Medulla oblongata (tissue), 1 donor: ENCODE data around the gene THPO.
A peak's percentile ranks its signal among the peaks of the same experiment; 100 is the strongest.

Source experiments
- DNase-seq: peaks from one replicate; pipeline ENCODE4 v3.0.0-alpha.2; 2015; ENCODE audit errors: extremely low spot score

The THPO gene

GRCh38 chr3:184384856-184385422, 6.9 kb upstream of the THPO start:
- no peak for DNase-seq

- DNase-seq: no peak
Measured at GRCh38 chr3:184384342-184384741, 6.3 kb upstream of the THPO start.

GRCh38 chr3:184383033-184383740, 5.2 kb upstream of the THPO start:
- DNase-seq: no peak

GRCh38 chr3:184382326-184383032, 4.5 kb upstream of the THPO start:
- no peak for DNase-seq

GRCh38 chr3:184381261-184382224, 3.5 kb upstream of the THPO start:
- DNase-seq: no peak

- DNase-seq: no peak
Measured at GRCh38 chr3:184380627-184381260, 2.7 kb upstream of the THPO start.

- DNase-seq: peak; percentile 58
Measured at GRCh38 chr3:184380185-184380626, 2.2 kb upstream of the THPO start.

- DNase-seq: no peak
Measured at GRCh38 chr3:184379358-184380184, 1.6 kb upstream of the THPO start, which contains the start of gene CHRD. Gene CHRD (plus strand): TSS chr3:184380054. CDS start chr3:184380319, 265 bp downstream.

GRCh38 chr3:184378651-184379357, 797 bp upstream of the THPO start:
- no peak for DNase-seq

GRCh38 chr3:184377374-184377773, 633 bp downstream of the THPO start:
- DNase-seq: no peak

- DNase-seq: no peak
Measured at GRCh38 chr3:184375747-184376461, 2.1 kb downstream of the THPO start.

- no peak for DNase-seq
Measured at GRCh38 chr3:184373422-184373821, 4.6 kb downstream of the THPO start.

GRCh38 chr3:184372911-184373310, 5.1 kb downstream of the THPO start:
- DNase-seq: no peak

GRCh38 chr3:184372296-184372821, 5.6 kb downstream of the THPO start:
- no peak for DNase-seq

- peak; percentile 93 for DNase-seq
Measured at GRCh38 chr3:184371570-184372018, 6.4 kb downstream of the THPO start.

GRCh38 chr3:184368586-184369183, 9.3 kb downstream of the THPO start:
- DNase-seq: peak; percentile 76

- DNase-seq: no peak
Measured at GRCh38 chr3:184368116-184368515, 9.9 kb downstream of the THPO start.

GRCh38 chr3:184366619-184367289, 11.3 kb downstream of the THPO start:
- no peak for DNase-seq
